Vagina (tissue), 2 donors: ENCODE results near the gene TLDC2.

Source experiments
- POLR2A ChIP-seq, 2 donors: fragments of 450-650 bp; IDR thresholded peaks; one replicate each; pipeline ENCODE4 v1.6.1; 2017; ENCODE audit warnings: antibody characterized with exemption in 2 of 2, mild to moderate bottlenecking in 2 of 2, moderate library complexity in 2 of 2
- POLR2AphosphoS5 ChIP-seq, 2 donors: sonication (generic); formaldehyde crosslinking; IDR thresholded peaks; one replicate each; pipeline ENCODE4 v1.9.0; 2017; ENCODE audit warnings: antibody characterized with exemption in 2 of 2, mild to moderate bottlenecking in 2 of 2, low read depth in 1 of 2; ENCODE audit not compliant: insufficient read depth in 1 of 2
- TF ChIP-seq, protein P1 (sequence below), 3 experiments: fragments of 450-650 bp in 2 of 3; fragments of 200-600 bp in 1 of 3; sonication (generic) in 1 of 3; IDR thresholded peaks; one replicate each; pipeline ENCODE4 v1.5.1; 2017 to 2019; ENCODE audit warnings: antibody characterized with exemption in 3 of 3, mild to moderate bottlenecking in 2 of 3, moderate library complexity in 2 of 3

DNA sequence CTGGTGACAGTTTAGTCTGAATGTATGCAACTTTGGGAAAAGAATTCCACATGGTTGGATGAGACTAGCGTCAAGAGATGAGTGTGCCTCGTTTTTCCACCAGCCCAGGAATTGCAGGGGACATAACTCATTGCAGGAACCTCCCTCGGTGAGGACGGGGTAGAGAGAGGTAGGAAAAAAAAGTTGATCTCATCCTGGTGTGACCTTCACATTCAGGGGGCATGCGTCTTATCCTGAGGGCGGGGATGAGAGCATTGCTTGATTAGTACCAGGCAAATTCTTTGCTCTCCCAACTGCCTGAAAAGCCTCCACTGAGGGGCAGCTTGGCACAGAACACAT lies 11.8 kb downstream of the TLDC2 start:
- TF ChIP-seq POLR2A (IDR thresholded peaks at IDR 0.05) = no peak
- TF ChIP-seq, protein P1, sequence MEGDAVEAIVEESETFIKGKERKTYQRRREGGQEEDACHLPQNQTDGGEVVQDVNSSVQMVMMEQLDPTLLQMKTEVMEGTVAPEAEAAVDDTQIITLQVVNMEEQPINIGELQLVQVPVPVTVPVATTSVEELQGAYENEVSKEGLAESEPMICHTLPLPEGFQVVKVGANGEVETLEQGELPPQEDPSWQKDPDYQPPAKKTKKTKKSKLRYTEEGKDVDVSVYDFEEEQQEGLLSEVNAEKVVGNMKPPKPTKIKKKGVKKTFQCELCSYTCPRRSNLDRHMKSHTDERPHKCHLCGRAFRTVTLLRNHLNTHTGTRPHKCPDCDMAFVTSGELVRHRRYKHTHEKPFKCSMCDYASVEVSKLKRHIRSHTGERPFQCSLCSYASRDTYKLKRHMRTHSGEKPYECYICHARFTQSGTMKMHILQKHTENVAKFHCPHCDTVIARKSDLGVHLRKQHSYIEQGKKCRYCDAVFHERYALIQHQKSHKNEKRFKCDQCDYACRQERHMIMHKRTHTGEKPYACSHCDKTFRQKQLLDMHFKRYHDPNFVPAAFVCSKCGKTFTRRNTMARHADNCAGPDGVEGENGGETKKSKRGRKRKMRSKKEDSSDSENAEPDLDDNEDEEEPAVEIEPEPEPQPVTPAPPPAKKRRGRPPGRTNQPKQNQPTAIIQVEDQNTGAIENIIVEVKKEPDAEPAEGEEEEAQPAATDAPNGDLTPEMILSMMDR (IDR thresholded peaks at IDR 0.05) = no peak
- no peak for TF ChIP-seq POLR2AphosphoS5 (IDR thresholded peaks at IDR 0.05; ENCODE audit: insufficient read depth in 1 of 2, low read depth in 1 of 2)
